Measurements from ENCODE around the gene PARD3.
"Not testable (repeated sequence)": the region's sequence is repeated elsewhere in the genome, so short reads cannot be mapped to it uniquely, and the experiment has no call there.

PARD3 gene

DNA sequence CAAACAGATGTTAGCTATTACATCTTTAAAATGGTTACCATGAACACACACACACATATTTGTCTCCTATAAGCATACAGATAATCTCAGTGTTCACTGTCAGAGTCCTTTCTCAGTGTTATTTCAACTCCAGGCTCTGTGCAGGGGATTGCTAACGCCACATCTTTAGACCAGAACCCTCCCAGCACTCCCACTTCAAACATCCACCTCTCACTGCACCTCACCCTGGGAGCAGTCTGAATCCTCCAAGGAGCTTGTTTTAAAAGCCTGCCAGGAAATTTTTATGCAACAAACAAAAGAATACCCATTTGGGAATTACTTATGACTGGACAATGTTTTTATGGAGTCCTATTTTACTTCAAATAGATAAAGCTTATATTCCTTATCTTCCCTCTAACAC is 107.4 kb downstream of the PARD3 start:
- Histone ChIP-seq H3K4me1 (ENCODE audit: insufficient read depth, poor library complexity, severe bottlenecking) (peaks cover 22% of the 10 kb centered on the region), H3K4me3 (ENCODE audit: severe bottlenecking) (no peak overlapping the region), H3K9me3 (ENCODE audit: severe bottlenecking) (no peaks in the 10 kb centered on the region), H3K36me3 (ENCODE audit: low read depth) (no peaks in the 10 kb centered on the region), H3K27me3 (ENCODE audit: insufficient read depth, poor library complexity, severe bottlenecking) (no peaks in the 10 kb centered on the region), H3K27ac (ENCODE audit: poor library complexity, severe bottlenecking) (no peak overlapping the region)
- no peak for TF ChIP-seq CTCF (IDR thresholded peaks at IDR 0.05; ENCODE audit: poor library complexity, severe bottlenecking)
- DNase-seq (ENCODE audit: low spot score) (no peak), ATAC-seq (ENCODE audit: low read depth) (no peak)

DNA sequence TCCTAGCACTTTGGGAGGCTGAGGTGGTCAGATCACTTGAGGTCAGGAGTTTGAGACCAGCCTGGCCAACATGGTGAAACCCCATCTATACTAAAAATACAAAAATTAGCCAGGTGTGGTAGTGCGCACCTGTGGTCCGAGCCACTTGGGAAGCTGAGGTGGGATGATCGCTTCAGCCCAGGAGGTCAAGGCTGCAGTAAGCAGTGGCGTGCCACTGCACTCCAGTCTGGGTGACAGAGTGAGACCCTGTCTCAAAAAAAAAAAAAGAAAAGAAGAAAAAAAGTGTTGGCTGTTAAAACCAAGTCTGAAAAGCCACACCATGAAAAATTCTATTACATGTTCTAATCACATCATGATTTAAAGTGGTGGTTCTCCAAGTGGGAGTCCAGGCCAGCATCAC is 108.1 kb downstream of the PARD3 start:
- not testable (repeated sequence) for H3K36me3 ChIP-seq (ENCODE audit: low read depth); H3K27me3 ChIP-seq (ENCODE audit: insufficient read depth, poor library complexity, severe bottlenecking); DNase-seq (ENCODE audit: low spot score); ATAC-seq (ENCODE audit: low read depth); H3K27ac ChIP-seq (ENCODE audit: poor library complexity, severe bottlenecking); H3K9me3 ChIP-seq (ENCODE audit: severe bottlenecking); H3K4me3 ChIP-seq (ENCODE audit: severe bottlenecking)
- peaks cover 28% of the 10 kb centered on the region for H3K4me1 ChIP-seq (ENCODE audit: insufficient read depth, poor library complexity, severe bottlenecking)

- H3K4me1 ChIP-seq (ENCODE audit: insufficient read depth, poor library complexity, severe bottlenecking): peaks cover 22% of the 10 kb centered on the region
- no peaks in the 10 kb centered on the region for H3K9me3 ChIP-seq (ENCODE audit: severe bottlenecking)
- no peak overlapping the region for H3K4me3 ChIP-seq (ENCODE audit: severe bottlenecking)
- H3K36me3 ChIP-seq (ENCODE audit: low read depth): no peaks in the 10 kb centered on the region
- TF ChIP-seq CTCF (IDR thresholded peaks at IDR 0.05; ENCODE audit: poor library complexity, severe bottlenecking): no peak
- DNase-seq (ENCODE audit: low spot score) (no peak), ATAC-seq (ENCODE audit: low read depth) (no peak)
- no peaks in the 10 kb centered on the region for H3K27me3 ChIP-seq (ENCODE audit: insufficient read depth, poor library complexity, severe bottlenecking)
- no peak overlapping the region for H3K27ac ChIP-seq (ENCODE audit: poor library complexity, severe bottlenecking)
These were observed 108.9 kb downstream of the PARD3 start for GRCh38 chr10:34706147-34706546.

DNA sequence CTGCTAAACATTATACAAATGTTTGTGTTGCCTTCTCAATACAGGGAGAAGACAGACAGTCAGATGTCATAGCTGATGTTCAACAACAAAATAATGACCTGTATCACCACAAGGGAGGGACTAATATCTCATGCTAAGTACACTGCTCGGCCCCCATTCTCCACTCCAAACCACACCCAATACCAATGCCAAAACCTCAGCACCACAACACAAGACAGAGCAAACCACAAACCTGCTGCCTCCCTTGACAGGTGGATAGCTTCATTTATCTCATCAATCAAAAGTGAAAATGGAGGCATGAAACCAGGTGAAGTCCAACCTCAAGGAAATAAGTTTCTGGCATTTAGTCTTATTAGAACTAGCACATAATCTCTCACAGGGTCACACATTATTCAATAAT is 109.5 kb downstream of the PARD3 start:
- no peak for ATAC-seq (ENCODE audit: low read depth)
- Histone ChIP-seq H3K4me1 (ENCODE audit: insufficient read depth, poor library complexity, severe bottlenecking) (peaks cover 18% of the 10 kb centered on the region), H3K27ac (ENCODE audit: poor library complexity, severe bottlenecking) (no peak overlapping the region), H3K4me3 (ENCODE audit: severe bottlenecking) (no peak overlapping the region), H3K36me3 (ENCODE audit: low read depth) (no peaks in the 10 kb centered on the region), H3K27me3 (ENCODE audit: insufficient read depth, poor library complexity, severe bottlenecking) (no peaks in the 10 kb centered on the region), H3K9me3 (ENCODE audit: severe bottlenecking) (no peaks in the 10 kb centered on the region)
- no peak for DNase-seq (ENCODE audit: low spot score)
- TF ChIP-seq CTCF (IDR thresholded peaks at IDR 0.05; ENCODE audit: poor library complexity, severe bottlenecking): no peak

DNA sequence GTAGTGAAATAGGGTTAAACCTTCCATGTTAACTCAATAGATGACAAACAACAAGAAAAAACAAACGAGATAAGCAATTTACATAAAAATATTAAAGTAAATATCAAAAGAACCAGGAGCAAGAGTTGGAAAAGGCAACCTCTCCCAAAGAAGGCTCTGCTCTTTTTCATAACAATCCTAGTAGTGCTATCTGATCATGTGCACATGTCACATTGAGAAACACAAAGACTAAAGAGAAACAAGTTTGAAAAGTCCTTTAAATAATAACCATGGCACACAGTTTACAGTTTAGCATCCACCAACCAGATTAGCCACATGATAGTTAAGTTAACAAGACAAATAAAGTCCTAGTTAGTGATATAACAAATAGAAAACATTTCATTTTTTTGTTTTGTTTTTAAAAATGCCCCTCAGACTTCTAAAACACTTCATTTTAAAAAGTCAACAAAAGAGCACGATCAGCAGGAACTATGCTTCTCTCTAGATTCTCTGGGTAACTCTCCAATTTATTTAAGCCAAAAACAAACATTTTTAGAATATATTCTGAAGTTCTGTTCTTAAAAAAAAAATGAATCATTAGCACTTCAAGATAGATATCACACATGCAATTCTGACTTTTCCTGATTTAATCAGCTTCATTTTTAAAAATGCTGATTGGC is 110.4 kb downstream of the PARD3 start:
- ATAC-seq (ENCODE audit: low read depth) (no peak), DNase-seq (ENCODE audit: low spot score) (no peak)
- no peaks in the 10 kb centered on the region for H3K9me3 ChIP-seq (ENCODE audit: severe bottlenecking)
- no peak for TF ChIP-seq CTCF (IDR thresholded peaks at IDR 0.05; ENCODE audit: poor library complexity, severe bottlenecking)
- H3K27ac ChIP-seq (ENCODE audit: poor library complexity, severe bottlenecking): no peak overlapping the region
- no peak overlapping the region for H3K4me3 ChIP-seq (ENCODE audit: severe bottlenecking)
- no peaks in the 10 kb centered on the region for H3K27me3 ChIP-seq (ENCODE audit: insufficient read depth, poor library complexity, severe bottlenecking)
- H3K36me3 ChIP-seq (ENCODE audit: low read depth): no peaks in the 10 kb centered on the region
- peaks cover 21% of the 10 kb centered on the region for H3K4me1 ChIP-seq (ENCODE audit: insufficient read depth, poor library complexity, severe bottlenecking)
